Testis (tissue), 3 donors: ENCODE results near the gene COQ7. TPM values are rescaled to one million over a fixed set of nuclear protein-coding genes. Genes with fewer than 3 reads are reported as not detected.

Experiments used
- DNase-seq: peaks from one replicate; pipeline ENCODE4 v3.0.0-alpha.2; 2019
- H3K27ac ChIP-seq, 2 donors: fragments of 200-600 bp; sonication (generic); one replicate each; pipeline ENCODE4 v1.5.1; 2019
- H3K27me3 ChIP-seq: fragments of 200-600 bp; sonication (generic); one replicate; pipeline ENCODE4 v1.5.1; 2019
- H3K36me3 ChIP-seq: fragments of 200-600 bp; sonication (generic); one replicate; pipeline ENCODE4 v1.5.1; 2017; ENCODE audit warnings: low read depth; ENCODE audit errors: missing control alignments
- H3K4me1 ChIP-seq: fragments of 200-600 bp; sonication (generic); one replicate; pipeline ENCODE4 v1.5.1; 2019
- H3K4me3 ChIP-seq, 2 donors: fragments of 200-600 bp; sonication (generic); one replicate each; pipeline ENCODE4 v1.5.1; 2017 to 2019
- H3K9me3 ChIP-seq: fragments of 200-600 bp; sonication (generic); one replicate; pipeline ENCODE4 v1.5.1; 2017
- CTCF ChIP-seq, 3 experiments: fragments of 450-650 bp in 2 of 3; fragments of 200-600 bp in 1 of 3; sonication (generic) in 1 of 3; IDR thresholded peaks; one replicate each; pipeline ENCODE4 v1.5.1; 2016 to 2019; ENCODE audit warnings: antibody characterized with exemption in 3 of 3, mild to moderate bottlenecking in 2 of 3, moderate library complexity in 1 of 3
- POLR2A ChIP-seq: fragments of 450-650 bp; IDR thresholded peaks from one replicate; pipeline ENCODE4 v1.6.1; 2017; ENCODE audit warnings: antibody characterized with exemption, mild to moderate bottlenecking, moderate library complexity
- WGBS, 2 donors: methylation state at CpG; one replicate each; pipeline ENCODE4 v1.1.5; 2018; 5-methylcytosine and 5-hydroxymethylcytosine counted together
- intact Hi-C: fragments of 100-400 bp; cut with DNase I; formaldehyde crosslinking; loops from one replicate; pipeline ENCODE4 v1.15.1; 2023; ENCODE audit warnings: low total_unique reads
- polyA plus RNA-seq: library from polyadenylated mRNA; stranded (reverse); fragments of 350-450 nt; fragmentation: Illumina TruSeq; extraction: RNeasy Lipid Tissue Mini Kit (QIAGEN cat#74804); gene quantifications from one replicate; pipeline ENCODE4 v1.2.3, GENCODE V29; 2014; ENCODE audit warnings: low read depth, low replicate concordance; ENCODE audit not compliant: insufficient read depth
- total RNA-seq, 2 donors: library from RNA; depleted of rRNA; stranded (reverse); fragments of >200 nt; gene quantifications; one replicate each; pipeline ENCODE4 v1.2.3, GENCODE V29; 2016

Gene COQ7
- total and polyA plus RNA-seq, 3 donors from 2014 or later: 42.0 to 58.4 (median 53.6) TPM

DNA sequence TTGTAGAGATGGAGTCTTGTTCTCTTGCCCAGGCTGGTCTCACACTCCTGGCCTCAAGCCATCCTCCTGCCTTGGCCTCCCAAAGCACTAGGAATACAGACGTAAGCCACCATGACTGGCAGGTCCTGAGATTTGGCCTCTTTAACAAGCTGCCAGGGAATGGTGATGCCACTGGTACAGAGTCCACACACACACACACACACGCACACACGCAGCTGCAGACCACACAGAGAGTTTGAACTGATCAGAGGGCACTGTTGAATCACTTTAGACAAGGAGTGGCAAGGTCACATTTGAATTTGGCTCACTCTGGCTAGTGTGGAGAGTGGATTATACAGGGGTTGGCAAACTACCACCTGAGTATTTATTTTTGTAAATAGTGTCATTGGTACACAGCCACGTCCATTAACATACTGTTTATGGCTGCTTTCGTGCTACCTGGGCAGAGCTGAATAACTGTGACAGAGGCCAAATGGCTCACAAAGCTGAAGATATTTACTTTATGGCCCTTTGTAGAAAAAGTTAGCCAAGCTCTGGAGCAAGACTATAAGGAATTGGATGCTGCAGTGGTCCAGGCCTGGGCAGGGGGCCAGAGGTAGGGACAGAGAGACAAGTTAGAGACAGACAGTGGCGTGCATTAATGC is 56.2 kb downstream of the COQ7 start:
- H3K27ac ChIP-seq: no peak overlapping the region
- no peaks in the 10 kb centered on the region for H3K36me3 ChIP-seq
- H3K9me3 ChIP-seq: no peaks in the 10 kb centered on the region
- no peak for DNase-seq
- H3K4me1 ChIP-seq: peaks cover 9% of the 10 kb centered on the region
- WGBS, 2 donors: 85 to 86% methylated on average over 6 of the region's 6 CpGs
- H3K27me3 ChIP-seq: no peaks in the 10 kb centered on the region
- no peak for TF ChIP-seq CTCF (IDR thresholded peaks at IDR 0.05)
- no peak for TF ChIP-seq POLR2A
- intact Hi-C loops: no loop called here
- no peak overlapping the region for H3K4me3 ChIP-seq

DNA sequence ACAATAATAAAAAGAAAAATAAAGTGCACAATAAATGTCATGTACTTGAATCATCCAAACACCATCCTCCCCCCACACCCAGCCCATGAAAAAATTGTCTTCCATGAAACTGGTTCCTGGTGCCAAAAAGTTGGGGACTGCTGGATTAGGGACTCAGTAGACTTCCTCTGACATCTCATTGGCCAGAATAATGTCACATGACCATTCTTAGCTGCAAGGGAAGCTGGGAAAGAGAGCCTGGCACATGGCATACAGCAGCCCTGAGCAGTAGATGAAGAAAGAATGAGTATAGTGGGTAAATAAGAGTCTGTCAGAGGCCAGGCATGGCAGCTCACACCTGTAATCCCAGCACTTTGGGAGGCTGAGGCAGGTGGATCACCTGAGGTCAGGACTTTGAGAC is 58.9 kb downstream of the COQ7 start:
- H3K27ac ChIP-seq: no peak overlapping the region
- H3K4me1 ChIP-seq: no peaks in the 10 kb centered on the region
- H3K4me3 ChIP-seq: no peak overlapping the region
- TF ChIP-seq POLR2A: no peak
- no peak for TF ChIP-seq CTCF (IDR thresholded peaks at IDR 0.05)
- DNase-seq: no peak
- intact Hi-C loops: no loop called here
- H3K27me3 ChIP-seq: no peaks in the 10 kb centered on the region
- H3K36me3 ChIP-seq: no peaks in the 10 kb centered on the region
- no peaks in the 10 kb centered on the region for H3K9me3 ChIP-seq

GRCh38 chr16:19127205-19127604 is 59.8 kb downstream of the COQ7 start:
- 82 to 95% methylated on average over 3 of the region's 3 CpGs for WGBS, 2 donors
- no peaks in the 10 kb centered on the region for H3K36me3 ChIP-seq
- intact Hi-C loops: no loop called here
- no peak for TF ChIP-seq POLR2A
- no peak for TF ChIP-seq CTCF (IDR thresholded peaks at IDR 0.05)
- H3K4me3 ChIP-seq: no peak overlapping the region
- H3K27me3 ChIP-seq: no peaks in the 10 kb centered on the region
- no peaks in the 10 kb centered on the region for H3K4me1 ChIP-seq
- no peak overlapping the region for H3K27ac ChIP-seq
- DNase-seq: no peak
- H3K9me3 ChIP-seq: no peaks in the 10 kb centered on the region

- Histone ChIP-seq H3K27ac (no peak overlapping the region), H3K4me1 (no peaks in the 10 kb centered on the region), H3K27me3 (no peaks in the 10 kb centered on the region), H3K4me3 (no peak overlapping the region), H3K9me3 (no peaks in the 10 kb centered on the region), H3K36me3 (no peaks in the 10 kb centered on the region)
- DNase-seq: no peak
- 56 to 79% methylated on average over 3 of the region's 3 CpGs for WGBS, 2 donors
- TF ChIP-seq POLR2A (no peak), CTCF (IDR thresholded peaks at IDR 0.05) (no peak)
- intact Hi-C loops: no loop called here
These were observed 60.3 kb downstream of the COQ7 start for GRCh38 chr16:19127674-19128131.

- no peak overlapping the region for H3K27ac ChIP-seq
- TF ChIP-seq POLR2A (no peak), CTCF (IDR thresholded peaks at IDR 0.05) (no peak)
- H3K4me1 ChIP-seq: no peaks in the 10 kb centered on the region
- WGBS, 2 donors: 78 to 79% methylated on average over 7 of the region's 7 CpGs
- H3K36me3 ChIP-seq: no peaks in the 10 kb centered on the region
- no peaks in the 10 kb centered on the region for H3K9me3 ChIP-seq
- H3K4me3 ChIP-seq: no peak overlapping the region
- intact Hi-C loops: no loop called here
- no peaks in the 10 kb centered on the region for H3K27me3 ChIP-seq
- DNase-seq: no peak
These were observed 61.2 kb downstream of the COQ7 start for GRCh38 chr16:19128454-19129200.
